ENCODE results near the gene SEC14L2.

- TF ChIP-seq CTCF (IDR thresholded peaks at IDR 0.05): no peak
- no peak for TF ChIP-seq POLR2A (IDR thresholded peaks at IDR 0.05)
Observed at GRCh38 chr22:30371321-30371720, 25.5 kb upstream of the SEC14L2 start.

Data from lower leg skin (tissue), 3 donors.